Measurements from ENCODE around the gene ZNF775. TPM values are rescaled to one million over a fixed set of nuclear protein-coding genes. Genes with fewer than 3 reads are reported as not detected.

Gene ZNF775
- total and polyA plus RNA-seq, 2 of the 13 experiments (the other 11 are each of a cell fraction or from before 2014, with no cell fraction given): 3.1 to 3.2 TPM

DNA sequence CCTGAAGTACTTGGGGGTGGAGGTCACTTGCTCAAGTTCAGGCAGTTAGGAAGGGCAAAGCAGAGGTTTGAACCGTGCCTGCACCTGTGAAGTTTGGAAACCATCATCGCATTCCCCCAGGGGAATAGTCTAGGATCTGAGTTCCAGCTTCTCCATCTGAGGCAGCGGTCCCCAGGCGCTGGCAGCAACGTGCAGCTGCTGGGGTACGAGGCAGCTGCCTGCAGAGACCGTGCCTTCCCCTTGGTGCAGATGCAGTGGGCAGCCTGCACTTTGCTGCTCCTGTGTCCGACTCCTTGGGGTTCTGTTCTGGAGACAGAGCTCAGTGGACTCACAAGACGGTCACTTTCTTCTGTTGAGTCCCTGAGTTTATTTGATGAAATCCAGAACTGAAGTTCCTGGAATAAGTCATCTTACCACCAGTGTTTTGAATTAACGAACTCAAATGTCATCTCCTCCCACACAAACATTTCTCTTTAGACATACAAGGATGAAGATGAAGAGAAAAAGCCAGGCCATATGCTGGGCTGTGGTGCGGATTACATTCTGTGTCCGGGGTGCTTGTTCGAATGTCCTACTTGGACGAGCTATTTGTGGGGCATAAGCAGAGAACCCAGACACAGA lies 51.4 kb downstream of the ZNF775 start:
- peaks cover 5 to 60% of the 10 kb centered on the region in 2 experiments; a peak in 4 of 5 replicates for H3K27me3 ChIP-seq (ENCODE audit: control insufficient read depth in 1 of 2, insufficient read depth in 2 of 2, low read length in 2 of 2)
- TF ChIP-seq ZNF7 (CRISPR knock-in tag; IDR thresholded peaks at IDR 0.05) (no peak), RAD21 (CRISPR knock-in tag; IDR thresholded peaks at IDR 0.05) (no peak), MEF2D (CRISPR knock-in tag; IDR thresholded peaks at IDR 0.05) (no peak), ZMYM2 (CRISPR knock-in tag; IDR thresholded peaks at IDR 0.05) (no peak), ZFP90 (CRISPR knock-in tag; IDR thresholded peaks at IDR 0.05; ENCODE audit: borderline replicate concordance) (no peak), HNF4G (IDR thresholded peaks at IDR 0.05; ENCODE audit: borderline replicate concordance, low read depth, low read length) (no peak), HNF4G (CRISPR knock-in tag; IDR thresholded peaks at IDR 0.05; ENCODE audit: borderline replicate concordance, low read depth) (no peak), ATF7 (IDR thresholded peaks at IDR 0.05) (no peak), ATF7 (CRISPR knock-in tag; IDR thresholded peaks at IDR 0.05) (no peak)
- TF ChIP-seq, protein P1, sequence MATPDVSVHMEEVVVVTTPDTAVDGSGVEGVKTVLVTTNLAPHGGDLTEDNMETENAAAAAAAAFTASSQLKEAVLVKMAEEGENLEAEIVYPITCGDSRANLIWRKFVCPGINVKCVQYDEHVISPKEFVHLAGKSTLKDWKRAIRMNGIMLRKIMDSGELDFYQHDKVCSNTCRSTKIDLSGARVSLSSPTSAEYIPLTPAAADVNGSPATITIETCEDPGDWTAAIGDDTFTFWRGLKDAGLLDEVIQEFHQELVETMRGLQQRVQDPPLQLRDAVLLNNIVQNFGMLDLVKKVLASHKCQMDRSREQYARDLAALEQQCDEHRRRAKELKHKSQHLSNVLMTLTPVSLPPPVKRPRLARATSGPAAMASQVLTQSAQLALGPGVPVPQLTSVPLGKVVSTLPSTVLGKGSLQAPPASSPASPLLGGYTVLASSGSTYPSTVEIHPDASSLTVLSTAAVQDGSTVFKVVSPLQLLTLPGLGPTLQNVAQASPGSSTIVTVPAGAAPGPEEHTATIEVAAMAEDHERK (CRISPR knock-in tag; IDR thresholded peaks at IDR 0.05; ENCODE audit: low read depth): no peak
- TF ChIP-seq, protein P2, sequence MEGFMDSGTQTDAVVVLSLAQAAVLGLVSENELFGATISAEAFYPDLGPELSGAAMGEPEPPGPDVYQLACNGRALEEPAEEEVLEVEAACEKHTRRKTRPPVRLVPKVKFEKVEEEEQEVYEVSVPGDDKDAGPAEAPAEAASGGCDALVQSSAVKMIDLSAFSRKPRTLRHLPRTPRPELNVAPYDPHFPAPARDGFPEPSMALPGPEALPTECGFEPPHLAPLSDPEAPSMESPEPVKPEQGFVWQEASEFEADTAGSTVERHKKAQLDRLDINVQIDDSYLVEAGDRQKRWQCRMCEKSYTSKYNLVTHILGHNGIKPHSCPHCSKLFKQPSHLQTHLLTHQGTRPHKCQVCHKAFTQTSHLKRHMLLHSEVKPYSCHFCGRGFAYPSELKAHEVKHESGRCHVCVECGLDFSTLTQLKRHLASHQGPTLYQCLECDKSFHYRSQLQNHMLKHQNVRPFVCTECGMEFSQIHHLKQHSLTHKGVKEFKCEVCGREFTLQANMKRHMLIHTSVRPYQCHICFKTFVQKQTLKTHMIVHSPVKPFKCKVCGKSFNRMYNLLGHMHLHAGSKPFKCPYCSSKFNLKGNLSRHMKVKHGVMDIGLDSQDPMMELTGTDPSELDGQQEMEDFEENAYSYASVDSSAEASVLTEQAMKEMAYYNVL (CRISPR knock-in tag; IDR thresholded peaks at IDR 0.05; ENCODE audit: borderline replicate concordance): no peak
- TF ChIP-seq, protein P3, sequence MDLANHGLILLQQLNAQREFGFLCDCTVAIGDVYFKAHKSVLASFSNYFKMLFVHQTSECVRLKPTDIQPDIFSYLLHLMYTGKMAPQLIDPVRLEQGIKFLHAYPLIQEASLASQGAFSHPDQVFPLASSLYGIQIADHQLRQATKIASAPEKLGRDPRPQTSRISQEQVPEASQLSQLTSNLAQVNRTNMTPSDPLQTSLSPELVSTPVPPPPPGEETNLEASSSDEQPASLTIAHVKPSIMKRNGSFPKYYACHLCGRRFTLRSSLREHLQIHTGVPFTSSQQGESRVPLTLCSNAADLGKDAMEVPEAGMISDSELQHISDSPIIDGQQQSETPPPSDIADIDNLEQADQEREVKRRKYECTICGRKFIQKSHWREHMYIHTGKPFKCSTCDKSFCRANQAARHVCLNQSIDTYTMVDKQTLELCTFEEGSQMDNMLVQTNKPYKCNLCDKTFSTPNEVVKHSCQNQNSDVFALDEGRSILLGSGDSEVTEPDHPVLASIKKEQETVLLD (CRISPR knock-in tag; IDR thresholded peaks at IDR 0.05; ENCODE audit: low read depth): no peak
- TF ChIP-seq, protein P4, sequence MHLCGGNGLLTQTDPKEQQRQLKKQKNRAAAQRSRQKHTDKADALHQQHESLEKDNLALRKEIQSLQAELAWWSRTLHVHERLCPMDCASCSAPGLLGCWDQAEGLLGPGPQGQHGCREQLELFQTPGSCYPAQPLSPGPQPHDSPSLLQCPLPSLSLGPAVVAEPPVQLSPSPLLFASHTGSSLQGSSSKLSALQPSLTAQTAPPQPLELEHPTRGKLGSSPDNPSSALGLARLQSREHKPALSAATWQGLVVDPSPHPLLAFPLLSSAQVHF (CRISPR knock-in tag; IDR thresholded peaks at IDR 0.05): no peak
- TF ChIP-seq, protein P5, sequence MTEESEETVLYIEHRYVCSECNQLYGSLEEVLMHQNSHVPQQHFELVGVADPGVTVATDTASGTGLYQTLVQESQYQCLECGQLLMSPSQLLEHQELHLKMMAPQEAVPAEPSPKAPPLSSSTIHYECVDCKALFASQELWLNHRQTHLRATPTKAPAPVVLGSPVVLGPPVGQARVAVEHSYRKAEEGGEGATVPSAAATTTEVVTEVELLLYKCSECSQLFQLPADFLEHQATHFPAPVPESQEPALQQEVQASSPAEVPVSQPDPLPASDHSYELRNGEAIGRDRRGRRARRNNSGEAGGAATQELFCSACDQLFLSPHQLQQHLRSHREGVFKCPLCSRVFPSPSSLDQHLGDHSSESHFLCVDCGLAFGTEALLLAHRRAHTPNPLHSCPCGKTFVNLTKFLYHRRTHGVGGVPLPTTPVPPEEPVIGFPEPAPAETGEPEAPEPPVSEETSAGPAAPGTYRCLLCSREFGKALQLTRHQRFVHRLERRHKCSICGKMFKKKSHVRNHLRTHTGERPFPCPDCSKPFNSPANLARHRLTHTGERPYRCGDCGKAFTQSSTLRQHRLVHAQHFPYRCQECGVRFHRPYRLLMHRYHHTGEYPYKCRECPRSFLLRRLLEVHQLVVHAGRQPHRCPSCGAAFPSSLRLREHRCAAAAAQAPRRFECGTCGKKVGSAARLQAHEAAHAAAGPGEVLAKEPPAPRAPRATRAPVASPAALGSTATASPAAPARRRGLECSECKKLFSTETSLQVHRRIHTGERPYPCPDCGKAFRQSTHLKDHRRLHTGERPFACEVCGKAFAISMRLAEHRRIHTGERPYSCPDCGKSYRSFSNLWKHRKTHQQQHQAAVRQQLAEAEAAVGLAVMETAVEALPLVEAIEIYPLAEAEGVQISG (CRISPR knock-in tag; IDR thresholded peaks at IDR 0.05): no peak

More for the DNA sequence above, 51.4 kb downstream of the ZNF775 start:
- CTCF ChIA-PET (ENCODE audit: low intra/inter-chr PET ratio, low total read pairs): no interaction called here
- no peak overlapping the region for H3K4me3 ChIP-seq (replicated peaks in 1 of 3; ENCODE audit: insufficient read depth in 1 of 3, low read depth in 2 of 3, low read length in 3 of 3)
- H4K20me1 ChIP-seq (ENCODE audit: insufficient read depth, low read length): no peaks in the 10 kb centered on the region
- POLR2A ChIA-PET: no interaction called here
- H3K79me2 ChIP-seq (ENCODE audit: insufficient read depth, low read length): no peaks in the 10 kb centered on the region
- intact Hi-C loops (cut with micrococcal nuclease; ENCODE audit: unreplicated experiment) (no loop called here), in situ Hi-C loops (cut with HindIII; ENCODE audit: extremely low pct_ligation_motif_present, low pct_unique_long_range_greater_than_20kb) (no loop called here)
- 40% methylated on average over 8 of the region's 14 CpGs for WGBS (ENCODE audit: low lambda C conversion rate)
- no peaks in the 10 kb centered on the region for H3K36me3 ChIP-seq (replicated peaks in 1 of 2; ENCODE audit: control insufficient read depth in 1 of 2, insufficient read depth in 2 of 2, low read length in 2 of 2)
- H2AFZ ChIP-seq (ENCODE audit: low read length): no peak overlapping the region
- DNase-seq (ENCODE audit: low spot score) (no peak), ATAC-seq (no peak), FAIRE-seq (no peak)
- no TSS peak for BruUV-seq (replicated peaks)
- H3K4me2 ChIP-seq (ENCODE audit: low read depth, low read length): no peak overlapping the region
- no peaks in the 10 kb centered on the region for H3K9me3 ChIP-seq (ENCODE audit: low read length)
- H3K9ac ChIP-seq (ENCODE audit: insufficient read depth, low read depth, low read length): no peak overlapping the region
- peaks cover 6% of the 10 kb centered on the region for H3K4me1 ChIP-seq (ENCODE audit: insufficient read depth, low read length)
- no peak overlapping the region for H3K27ac ChIP-seq (ENCODE audit: extremely low read length, insufficient read depth, low read length)
